ENCODE measurements around the gene PLAU. TPM values are rescaled to one million over a fixed set of nuclear protein-coding genes. Genes with fewer than 3 reads are reported as not detected.
A peak's percentile ranks its signal among the peaks of the same experiment; 100 is the strongest.

PLAU gene
- total RNA-seq, 1 experiment from 2014 or later = 1,582 TPM

- intact Hi-C loops (cut with micrococcal nuclease) = loop anchor here (1.0 kb wide), 1 partner anchor 26 kb away; no protein-coding TSS in a partner anchor
- peak; percentile 52 for ATAC-seq
Measured at GRCh38 chr10:73906524-73907447, 4.1 kb upstream of the PLAU start.

DNA sequence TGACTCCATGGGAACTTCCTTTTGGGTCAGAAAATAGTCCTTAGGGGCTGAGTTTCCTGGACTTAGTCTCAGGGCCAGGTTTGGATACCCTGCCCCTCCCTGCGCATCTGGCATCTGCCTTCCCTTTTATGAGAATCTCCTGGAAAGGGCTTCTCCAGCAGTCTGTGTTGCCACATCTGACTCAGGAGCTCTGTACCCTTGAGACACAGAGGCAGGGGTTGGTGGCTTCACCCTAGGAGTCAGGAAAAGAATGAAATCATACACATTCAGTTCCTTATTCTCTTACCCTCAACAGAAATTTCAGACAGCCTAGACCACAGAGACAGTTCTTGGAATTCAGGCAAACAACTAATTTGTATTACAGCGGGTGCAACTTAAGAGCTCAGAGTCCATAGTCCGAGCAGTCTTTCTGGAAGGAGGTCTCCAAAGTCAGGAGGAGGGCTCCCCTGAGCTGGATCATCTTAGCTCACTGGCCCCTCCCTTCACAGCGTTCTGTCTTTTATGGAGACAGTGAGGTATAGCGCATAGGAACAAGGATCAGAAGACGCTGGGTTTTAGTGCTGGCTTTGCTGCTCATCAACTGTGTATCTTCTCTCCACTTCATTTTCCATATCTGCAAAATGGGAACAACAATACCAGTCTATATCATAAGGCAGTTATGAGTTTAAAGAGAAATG, 3.0 kb upstream of the PLAU start:
- H3K9ac ChIP-seq (ENCODE audit: low read length) = peak overlapping the region; percentile 55
- DNase-seq (peak; percentile 85), ATAC-seq (no peak)
- ChIA-PET POLR2A (ENCODE audit: unreplicated experiment) (interaction anchor here (0.7 to 7.2 kb wide), 4 partner anchors 9 to 110 kb away, joined by 3 to 182 read pairs (median 24); no protein-coding TSS in a partner anchor), CTCF (interaction anchor here (0.5 to 4.5 kb wide), 6 partner anchors 9 to 347 kb away, joined by 3 to 90 read pairs (median 4); no protein-coding TSS in a partner anchor)
- H3K4me3 ChIP-seq (ENCODE audit: low read length) = no peak overlapping the region
- H3K9me3 ChIP-seq (ENCODE audit: low read length) = no peaks in the 10 kb centered on the region
- peak overlapping the region; percentile 78 for H3K27ac ChIP-seq (ENCODE audit: low read length)
- H3K27me3 ChIP-seq (ENCODE audit: low read length) = no peaks in the 10 kb centered on the region
- H3K9me2 ChIP-seq (replicated peaks; ENCODE audit: low read length) = no peaks in the 10 kb centered on the region
- H3K4me1 ChIP-seq (ENCODE audit: insufficient read depth, low read length) = peaks cover 78% of the 10 kb centered on the region
- H3K79me2 ChIP-seq (ENCODE audit: low read length) = peaks cover 36% of the 10 kb centered on the region
- TF ChIP-seq CTCF (conservative IDR thresholded peaks at IDR 0.05; ENCODE audit: low read depth, low read length) (no peak), EZH2 (IDR thresholded peaks at IDR 0.05; ENCODE audit: low read length, unreplicated experiment) (no peak), EZH2phosphoT487 (IDR thresholded peaks at IDR 0.05; ENCODE audit: borderline replicate concordance, low read length) (no peak)
- H4K20me1 ChIP-seq (ENCODE audit: low read length) = peaks cover 15% of the 10 kb centered on the region
- H3K4me2 ChIP-seq (ENCODE audit: low read length) = peak overlapping the region; percentile 46
- peaks cover 48% of the 10 kb centered on the region for H3F3A ChIP-seq (ENCODE audit: low read length, unreplicated experiment)
- peaks cover 16% of the 10 kb centered on the region for H3K36me3 ChIP-seq (ENCODE audit: low read depth, low read length)
- intact Hi-C loops (cut with micrococcal nuclease) = no loop called here
- no TSS peak for BruUV-seq (replicated peaks)
- H2AFZ ChIP-seq (ENCODE audit: low read length) = no peak overlapping the region

More at GRCh38 chr10:73906524-73907447, 4.1 kb upstream of the PLAU start:
- H3K79me2 ChIP-seq (ENCODE audit: low read length) = peaks cover 24% of the 10 kb centered on the region
- peaks cover 71% of the 10 kb centered on the region for H3K4me1 ChIP-seq (ENCODE audit: insufficient read depth, low read length)
- peak overlapping the region; percentile 0; the same call in 1 of the 2 replicates for H3K4me3 ChIP-seq (ENCODE audit: low read length)
- ChIA-PET CTCF (interaction anchor here (0.6 to 4.5 kb wide), 6 partner anchors 12 to 175 kb away, joined by 3 to 90 read pairs (median 7); no protein-coding TSS in a partner anchor), POLR2A (ENCODE audit: unreplicated experiment) (interaction anchor here (0.5 to 7.2 kb wide), 10 partner anchors 8 to 281 kb away, joined by 3 to 182 read pairs (median 4); partner anchors contain the start of gene VCL)
- no peaks in the 10 kb centered on the region for H3K9me3 ChIP-seq (ENCODE audit: low read length)
- H3K27ac ChIP-seq (ENCODE audit: low read length) = peak overlapping the region; percentile 78
- peak overlapping the region; percentile 46 for H3K4me2 ChIP-seq (ENCODE audit: low read length)
- H3K9me2 ChIP-seq (replicated peaks; ENCODE audit: low read length) = no peaks in the 10 kb centered on the region
- TF ChIP-seq CTCF (conservative IDR thresholded peaks at IDR 0.05; ENCODE audit: low read depth, low read length) (no peak), EZH2phosphoT487 (IDR thresholded peaks at IDR 0.05; ENCODE audit: borderline replicate concordance, low read length) (no peak), EZH2 (IDR thresholded peaks at IDR 0.05; ENCODE audit: low read length, unreplicated experiment) (no peak)
- BruUV-seq (replicated peaks) = no TSS peak
- peaks cover 43% of the 10 kb centered on the region for H3F3A ChIP-seq (ENCODE audit: low read length, unreplicated experiment)
- no peaks in the 10 kb centered on the region for H3K27me3 ChIP-seq (ENCODE audit: low read length)
- peak overlapping the region; percentile 55 for H3K9ac ChIP-seq (ENCODE audit: low read length)
- H2AFZ ChIP-seq (ENCODE audit: low read length) = peak overlapping the region; percentile 3; the same call in 1 of the 2 replicates
- peaks cover 5% of the 10 kb centered on the region for H4K20me1 ChIP-seq (ENCODE audit: low read length)
- peak; percentile 100 for DNase-seq
- peaks cover 5% of the 10 kb centered on the region for H3K36me3 ChIP-seq (ENCODE audit: low read depth, low read length)
